HG03064 (cell line): ENCODE data around the gene DNAJB12.
"Not testable (repeated sequence)": the region's sequence is repeated elsewhere in the genome, so short reads cannot be mapped to it uniquely, and the experiment has no call there.

Experiments
- ATAC-seq: cut with Tn5 transposase; IDR thresholded peaks from one replicate; pipeline ENCODE4 v1.9.1; 2021; ENCODE audit warnings: low read depth; ENCODE audit not compliant: unreplicated experiment

DNAJB12 gene

GRCh38 chr10:72354356-72355213 lies at the start of gene DNAJB12:
DNAJB12 (minus strand) TSS chr10:72354919; CDS start chr10:72354897, 22 bp downstream.
- ATAC-seq: peak; percentile 56

GRCh38 chr10:72395581-72395980 lies 40.9 kb upstream of the DNAJB12 start:
- not testable (repeated sequence) for ATAC-seq

- no peak for ATAC-seq
These were observed 37.9 kb upstream of the DNAJB12 start for GRCh38 chr10:72392571-72392970.

GRCh38 chr10:72390764-72391163 lies 36.0 kb upstream of the DNAJB12 start:
- ATAC-seq: no peak

- no peak for ATAC-seq
These were observed 35.0 kb upstream of the DNAJB12 start for GRCh38 chr10:72389716-72390115.

- no peak for ATAC-seq
These were observed 34.3 kb upstream of the DNAJB12 start for GRCh38 chr10:72389014-72389413.

GRCh38 chr10:72388062-72388461 lies 33.3 kb upstream of the DNAJB12 start:
- no peak for ATAC-seq

- no peak for ATAC-seq
These were observed 32.3 kb upstream of the DNAJB12 start for GRCh38 chr10:72386916-72387586.

- no peak for ATAC-seq
These were observed 31.0 kb upstream of the DNAJB12 start for GRCh38 chr10:72385724-72386123.

- not testable (repeated sequence) for ATAC-seq
These were observed 30.3 kb upstream of the DNAJB12 start for GRCh38 chr10:72384982-72385381.

GRCh38 chr10:72379776-72380175 lies 25.1 kb upstream of the DNAJB12 start:
- no peak for ATAC-seq

- no peak for ATAC-seq
These were observed 24.3 kb upstream of the DNAJB12 start for GRCh38 chr10:72379062-72379461.

- ATAC-seq: no peak
These were observed 20.9 kb upstream of the DNAJB12 start for GRCh38 chr10:72375585-72375984.

GRCh38 chr10:72375173-72375572 lies 20.5 kb upstream of the DNAJB12 start:
- no peak for ATAC-seq

GRCh38 chr10:72370201-72370722 lies 15.5 kb upstream of the DNAJB12 start:
- no peak for ATAC-seq

- no peak for ATAC-seq
These were observed 12.7 kb upstream of the DNAJB12 start for GRCh38 chr10:72367301-72367960.

- ATAC-seq: no peak
These were observed 10.6 kb upstream of the DNAJB12 start for GRCh38 chr10:72365106-72365895.

- peak; percentile 82 for ATAC-seq
These were observed 9.6 kb upstream of the DNAJB12 start for GRCh38 chr10:72364239-72364777.

GRCh38 chr10:72356987-72357386 lies 2.3 kb upstream of the DNAJB12 start:
- no peak for ATAC-seq

- no peak for ATAC-seq
These were observed 1.4 kb upstream of the DNAJB12 start for GRCh38 chr10:72356115-72356514.
